HepG2 (cell line): Measurements from ENCODE around the gene CHST3. TPM values are rescaled to one million over a fixed set of nuclear protein-coding genes. Genes with fewer than 3 reads are reported as not detected.

Experiments
- HNF4G ChIP-seq, 2 experiments: sonication (generic) in 1 of 2; formaldehyde crosslinking in 1 of 2; IDR thresholded peaks; 2 replicates each; pipeline versions ENCODE4 v1.4.0 to v1.6.1; 2011 to 2020; ENCODE audit warnings: borderline replicate concordance in 2 of 2, low read depth in 2 of 2, mild to moderate bottlenecking in 2 of 2, low read length in 1 of 2, missing genetic modification reagents in 1 of 2, moderate library complexity in 1 of 2
- KMT2B ChIP-seq: IDR thresholded peaks from 2 replicates; pipeline ENCODE4 v1.6.1; 2016; ENCODE audit warnings: missing genetic modification reagents, missing compliant biosample characterization
- PHB2 ChIP-seq: fragments of 450-650 bp; IDR thresholded peaks from 2 replicates; pipeline ENCODE4 v1.6.1; 2018; ENCODE audit not compliant: partially characterized antibody
- SUZ12 ChIP-seq: fragments of 150-350 bp; IDR thresholded peaks from 2 replicates; pipeline ENCODE4 v1.6.1; 2014; ENCODE audit warnings: low read depth, low read length
- TAF15 ChIP-seq: fragments of 200-400 bp; formaldehyde crosslinking; IDR thresholded peaks from one replicate; pipeline ENCODE4 v1.6.1; 2018; ENCODE audit warnings: mild to moderate bottlenecking, low read depth, low read length; ENCODE audit not compliant: poor library complexity, severe bottlenecking
- ZNF407 ChIP-seq: sonication (generic); formaldehyde crosslinking; IDR thresholded peaks from one replicate; pipeline ENCODE4 v1.5.1; 2020; ENCODE audit warnings: mild to moderate bottlenecking, missing genetic modification reagents; ENCODE audit errors: not compliant biosample characterization
- ZNF460 ChIP-seq: sonication (generic); formaldehyde crosslinking; IDR thresholded peaks from 2 replicates; pipeline ENCODE4 v1.5.1; 2020; ENCODE audit warnings: missing genetic modification reagents, mild to moderate bottlenecking, borderline replicate concordance
- ZNF709 ChIP-seq: sonication (generic); formaldehyde crosslinking; IDR thresholded peaks from 2 replicates; pipeline ENCODE4 v1.5.0; 2020; ENCODE audit warnings: mild to moderate bottlenecking, missing genetic modification reagents
- ZNF891 ChIP-seq: sonication (generic); formaldehyde crosslinking; IDR thresholded peaks from 2 replicates; pipeline ENCODE4 v1.5.0; 2020; ENCODE audit warnings: mild to moderate bottlenecking, missing genetic modification reagents
- ZSCAN21 ChIP-seq: sonication (generic); formaldehyde crosslinking; IDR thresholded peaks from 2 replicates; pipeline ENCODE4 v1.8.0; 2022; ENCODE audit warnings: mild to moderate bottlenecking, missing genetic modification reagents, moderate library complexity, borderline replicate concordance
- polyA plus RNA-seq, 8 experiments: library from polyadenylated mRNA; depleted of rRNA in 3 of 8; stranded (reverse) in 7 of 8; unstranded in 1 of 8; fragments of >200 nt; fragmentation: Illumina TruSeq in 4 of 8; extraction: Trizol in 4 of 8; gene quantifications; 2 replicates each; pipeline versions ENCODE4 v1.2.1 to v1.2.3, GENCODE V29; 2011 to 2016; ENCODE audit warnings: low read depth in 4 of 8, missing spikeins in 1 of 8, mixed read lengths in 1 of 8; ENCODE audit not compliant: insufficient read depth in 1 of 8
- total RNA-seq, 5 experiments: library from RNA; depleted of rRNA; stranded (reverse); fragments of >200 nt; fragmentation: Illumina TruSeq; extraction: Trizol; gene quantifications; 2 replicates each; pipeline ENCODE4 v1.2.3, GENCODE V29; 2016; ENCODE audit warnings: low read depth in 1 of 5
- TF ChIP-seq, protein P1 (sequence below): IDR thresholded peaks from 2 replicates; pipeline ENCODE4 v1.6.1; 2012; ENCODE audit warnings: low read length, improper control_type of control experiment
- TF ChIP-seq, protein P2 (sequence below): sonication (generic); formaldehyde crosslinking; IDR thresholded peaks from 2 replicates; pipeline ENCODE4 v1.5.1; 2020; ENCODE audit warnings: mild to moderate bottlenecking, missing genetic modification reagents, moderate library complexity

The CHST3 gene
- total and polyA plus RNA-seq, 2 of the 13 experiments (the other 11 are each of a cell fraction or from before 2014, with no cell fraction given): 7.2 to 18.7 TPM

DNA sequence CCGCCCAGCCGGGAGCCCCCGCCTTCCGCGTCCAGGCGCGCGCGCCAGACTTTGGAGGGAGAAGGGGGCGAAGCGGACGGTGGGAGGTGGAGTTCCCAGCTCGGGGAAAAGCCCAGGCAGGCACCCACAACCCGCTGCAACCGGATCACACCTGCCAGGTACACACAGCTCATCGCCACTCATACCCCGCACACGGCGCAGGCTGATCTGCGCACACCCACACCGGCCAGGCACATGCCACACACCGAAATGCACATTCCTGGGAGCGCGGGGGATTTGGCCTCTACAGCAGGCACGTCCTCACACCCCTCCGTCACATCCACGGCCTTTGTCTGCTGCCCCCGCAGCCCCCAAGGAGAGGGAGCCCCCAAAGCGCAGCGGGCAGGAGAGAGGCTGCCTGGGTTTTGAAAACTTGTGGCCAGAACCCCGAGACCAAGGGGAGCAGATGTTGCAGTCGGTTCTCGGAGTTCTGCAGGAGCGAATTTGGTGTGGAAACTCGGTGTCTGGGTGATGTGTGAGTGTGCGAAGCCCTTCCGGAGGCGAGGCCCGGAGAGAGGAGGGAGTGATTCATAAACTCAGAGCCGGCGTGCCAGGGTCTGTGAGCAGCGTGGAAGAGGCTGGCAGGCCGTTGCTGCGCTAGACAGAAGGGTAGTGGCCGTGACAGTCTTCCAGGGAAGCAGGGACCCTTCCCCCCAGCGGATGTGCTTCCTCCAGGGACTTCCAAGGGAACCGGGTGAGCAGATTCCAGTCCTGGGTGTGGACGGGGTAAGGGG lies 734 bp downstream of the CHST3 start (continued):
- TF ChIP-seq ZNF407 (no peak), ZNF891 (CRISPR knock-in tag) (no peak), KMT2B (CRISPR knock-in tag) (no peak), TAF15 (no peak), ZSCAN21 (CRISPR knock-in tag) (no peak; the same call in 1 of the 2 replicates), SUZ12 (no peak), PHB2 (no peak), ZNF709 (CRISPR knock-in tag) (no peak; the same call in 1 of the 2 replicates), ZNF460 (CRISPR knock-in tag) (no peak), HNF4G (IDR thresholded peaks at IDR 0.05; ENCODE audit: borderline replicate concordance, low read depth, low read length) (no peak), HNF4G (CRISPR knock-in tag; IDR thresholded peaks at IDR 0.05; ENCODE audit: borderline replicate concordance, low read depth) (no peak)
- TF ChIP-seq, protein P1, sequence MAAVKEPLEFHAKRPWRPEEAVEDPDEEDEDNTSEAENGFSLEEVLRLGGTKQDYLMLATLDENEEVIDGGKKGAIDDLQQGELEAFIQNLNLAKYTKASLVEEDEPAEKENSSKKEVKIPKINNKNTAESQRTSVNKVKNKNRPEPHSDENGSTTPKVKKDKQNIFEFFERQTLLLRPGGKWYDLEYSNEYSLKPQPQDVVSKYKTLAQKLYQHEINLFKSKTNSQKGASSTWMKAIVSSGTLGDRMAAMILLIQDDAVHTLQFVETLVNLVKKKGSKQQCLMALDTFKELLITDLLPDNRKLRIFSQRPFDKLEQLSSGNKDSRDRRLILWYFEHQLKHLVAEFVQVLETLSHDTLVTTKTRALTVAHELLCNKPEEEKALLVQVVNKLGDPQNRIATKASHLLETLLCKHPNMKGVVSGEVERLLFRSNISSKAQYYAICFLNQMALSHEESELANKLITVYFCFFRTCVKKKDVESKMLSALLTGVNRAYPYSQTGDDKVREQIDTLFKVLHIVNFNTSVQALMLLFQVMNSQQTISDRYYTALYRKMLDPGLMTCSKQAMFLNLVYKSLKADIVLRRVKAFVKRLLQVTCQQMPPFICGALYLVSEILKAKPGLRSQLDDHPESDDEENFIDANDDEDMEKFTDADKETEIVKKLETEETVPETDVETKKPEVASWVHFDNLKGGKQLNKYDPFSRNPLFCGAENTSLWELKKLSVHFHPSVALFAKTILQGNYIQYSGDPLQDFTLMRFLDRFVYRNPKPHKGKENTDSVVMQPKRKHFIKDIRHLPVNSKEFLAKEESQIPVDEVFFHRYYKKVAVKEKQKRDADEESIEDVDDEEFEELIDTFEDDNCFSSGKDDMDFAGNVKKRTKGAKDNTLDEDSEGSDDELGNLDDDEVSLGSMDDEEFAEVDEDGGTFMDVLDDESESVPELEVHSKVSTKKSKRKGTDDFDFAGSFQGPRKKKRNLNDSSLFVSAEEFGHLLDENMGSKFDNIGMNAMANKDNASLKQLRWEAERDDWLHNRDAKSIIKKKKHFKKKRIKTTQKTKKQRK: no peak
- TF ChIP-seq, protein P2, sequence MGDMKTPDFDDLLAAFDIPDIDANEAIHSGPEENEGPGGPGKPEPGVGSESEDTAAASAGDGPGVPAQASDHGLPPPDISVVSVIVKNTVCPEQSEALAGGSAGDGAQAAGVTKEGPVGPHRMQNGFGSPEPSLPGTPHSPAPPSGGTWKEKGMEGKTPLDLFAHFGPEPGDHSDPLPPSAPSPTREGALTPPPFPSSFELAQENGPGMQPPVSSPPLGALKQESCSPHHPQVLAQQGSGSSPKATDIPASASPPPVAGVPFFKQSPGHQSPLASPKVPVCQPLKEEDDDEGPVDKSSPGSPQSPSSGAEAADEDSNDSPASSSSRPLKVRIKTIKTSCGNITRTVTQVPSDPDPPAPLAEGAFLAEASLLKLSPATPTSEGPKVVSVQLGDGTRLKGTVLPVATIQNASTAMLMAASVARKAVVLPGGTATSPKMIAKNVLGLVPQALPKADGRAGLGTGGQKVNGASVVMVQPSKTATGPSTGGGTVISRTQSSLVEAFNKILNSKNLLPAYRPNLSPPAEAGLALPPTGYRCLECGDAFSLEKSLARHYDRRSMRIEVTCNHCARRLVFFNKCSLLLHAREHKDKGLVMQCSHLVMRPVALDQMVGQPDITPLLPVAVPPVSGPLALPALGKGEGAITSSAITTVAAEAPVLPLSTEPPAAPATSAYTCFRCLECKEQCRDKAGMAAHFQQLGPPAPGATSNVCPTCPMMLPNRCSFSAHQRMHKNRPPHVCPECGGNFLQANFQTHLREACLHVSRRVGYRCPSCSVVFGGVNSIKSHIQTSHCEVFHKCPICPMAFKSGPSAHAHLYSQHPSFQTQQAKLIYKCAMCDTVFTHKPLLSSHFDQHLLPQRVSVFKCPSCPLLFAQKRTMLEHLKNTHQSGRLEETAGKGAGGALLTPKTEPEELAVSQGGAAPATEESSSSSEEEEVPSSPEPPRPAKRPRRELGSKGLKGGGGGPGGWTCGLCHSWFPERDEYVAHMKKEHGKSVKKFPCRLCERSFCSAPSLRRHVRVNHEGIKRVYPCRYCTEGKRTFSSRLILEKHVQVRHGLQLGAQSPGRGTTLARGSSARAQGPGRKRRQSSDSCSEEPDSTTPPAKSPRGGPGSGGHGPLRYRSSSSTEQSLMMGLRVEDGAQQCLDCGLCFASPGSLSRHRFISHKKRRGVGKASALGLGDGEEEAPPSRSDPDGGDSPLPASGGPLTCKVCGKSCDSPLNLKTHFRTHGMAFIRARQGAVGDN (CRISPR knock-in tag): peak; percentile 89
